ENCODE results near the gene LRRC25. TPM values are rescaled to one million over a fixed set of nuclear protein-coding genes. Genes with fewer than 3 reads are reported as not detected.
"Not testable (repeated sequence)": the region's sequence is repeated elsewhere in the genome, so short reads cannot be mapped to it uniquely, and the experiment has no call there.

Gene LRRC25
- total RNA-seq, 2 donors from 2014 or later: not detected

DNA sequence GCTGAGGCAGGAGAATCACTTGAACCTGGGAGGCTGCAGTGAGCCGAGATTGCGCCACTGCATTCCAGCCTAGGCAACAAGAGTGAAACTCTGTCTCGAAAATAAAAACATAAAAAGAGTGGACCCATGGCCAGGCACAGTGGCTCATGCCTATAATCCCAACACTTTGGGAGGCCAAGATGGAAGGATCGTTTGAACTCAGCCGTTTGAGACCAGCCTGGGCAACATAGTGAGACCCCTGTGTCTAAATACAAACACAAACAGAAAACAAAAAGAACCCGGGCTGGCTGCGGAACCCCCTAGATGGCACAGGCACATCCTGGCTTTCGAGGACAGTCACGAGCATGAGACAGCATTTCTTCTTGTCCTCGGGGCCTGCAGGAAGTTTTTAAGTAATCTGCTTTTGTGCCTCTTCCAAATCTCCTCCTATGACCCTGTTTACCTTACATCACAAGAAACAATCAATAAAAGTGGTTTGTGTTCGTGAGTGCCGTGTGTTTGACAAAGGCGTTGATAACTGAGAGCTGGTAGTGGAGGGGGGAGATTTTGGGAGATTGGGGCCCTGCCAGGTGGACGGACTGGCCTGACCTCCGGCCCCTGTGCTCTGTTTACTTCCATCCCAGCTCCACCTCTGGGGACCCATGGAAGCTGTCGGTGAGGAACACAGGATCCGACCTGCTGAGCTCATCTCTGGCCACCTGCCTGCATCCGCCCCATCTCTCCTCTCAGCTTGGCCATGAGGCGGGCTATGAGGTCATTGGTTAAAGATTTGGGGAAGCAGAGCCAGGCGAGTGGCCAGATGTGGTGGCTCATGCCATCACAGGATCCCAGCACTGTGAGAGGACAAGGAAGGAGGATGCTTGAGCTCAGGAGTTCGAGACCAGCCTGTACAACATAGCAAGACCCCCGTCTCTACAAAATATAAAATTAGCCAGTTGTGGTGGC lies 17.3 kb downstream of the LRRC25 start:
- H3K27ac Mint-ChIP-seq: no peak overlapping the region
- ATAC-seq (no peak), DNase-seq (ENCODE audit: low spot score in 2 of 2) (no peak)
- no peaks in the 10 kb centered on the region for H3K36me3 Mint-ChIP-seq
- no peaks in the 10 kb centered on the region for H3K9me3 Mint-ChIP-seq

DNA sequence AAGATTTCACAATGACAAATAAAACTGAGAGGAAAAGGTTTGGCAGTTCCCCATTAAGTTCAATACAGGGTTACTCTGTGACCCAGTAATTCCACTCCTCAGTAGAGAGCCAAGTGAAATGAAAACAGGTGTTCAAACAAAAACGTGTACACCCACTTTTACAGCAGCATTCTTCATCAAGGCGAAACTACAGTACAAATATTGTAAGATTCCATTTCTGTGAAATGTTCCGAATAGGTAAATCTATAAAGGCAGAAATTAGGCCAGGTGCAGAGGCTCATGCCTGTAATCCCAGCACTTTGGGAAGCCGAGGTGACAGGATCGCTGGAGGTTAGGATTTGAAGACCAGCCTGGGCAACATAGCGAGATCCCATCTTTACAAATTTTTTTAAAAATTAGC lies 20.4 kb downstream of the LRRC25 start:
- H3K27ac Mint-ChIP-seq: no peak overlapping the region
- no peaks in the 10 kb centered on the region for H3K9me3 Mint-ChIP-seq
- DNase-seq (ENCODE audit: low spot score in 2 of 2): no peak
- H3K36me3 Mint-ChIP-seq: no peaks in the 10 kb centered on the region
- ATAC-seq: no peak

- ATAC-seq: peak; percentile 63 to 98
Measured at GRCh38 chr19:18373892-18374629, 23.4 kb downstream of the LRRC25 start.

GRCh38 chr19:18373407-18373891 lies 24.0 kb downstream of the LRRC25 start:
- H3K27ac Mint-ChIP-seq: peak overlapping the region; percentile 74 to 91
- H3K36me3 Mint-ChIP-seq: no peaks in the 10 kb centered on the region
- H3K9me3 Mint-ChIP-seq: no peaks in the 10 kb centered on the region
- no peak for ATAC-seq
- DNase-seq (ENCODE audit: low spot score in 2 of 2): no peak

More at GRCh38 chr19:18373892-18374629, 23.4 kb downstream of the LRRC25 start:
- Mint-ChIP-seq H3K27ac (peak overlapping the region; percentile 41 to 91), H3K36me3 (no peaks in the 10 kb centered on the region), H3K9me3 (no peaks in the 10 kb centered on the region)
- DNase-seq (ENCODE audit: low spot score in 2 of 2): peak in 1 of 2 donors; percentile 92

- H3K9me3 Mint-ChIP-seq: no peaks in the 10 kb centered on the region
- no peak overlapping the region for H3K27ac Mint-ChIP-seq
- no peak for DNase-seq (ENCODE audit: low spot score in 2 of 2)
- H3K36me3 Mint-ChIP-seq: peaks cover 2 to 6% of the 10 kb centered on the region in 2 donors
- no peak for ATAC-seq
Measured at GRCh38 chr19:18368504-18369222, 28.8 kb downstream of the LRRC25 start.

DNA sequence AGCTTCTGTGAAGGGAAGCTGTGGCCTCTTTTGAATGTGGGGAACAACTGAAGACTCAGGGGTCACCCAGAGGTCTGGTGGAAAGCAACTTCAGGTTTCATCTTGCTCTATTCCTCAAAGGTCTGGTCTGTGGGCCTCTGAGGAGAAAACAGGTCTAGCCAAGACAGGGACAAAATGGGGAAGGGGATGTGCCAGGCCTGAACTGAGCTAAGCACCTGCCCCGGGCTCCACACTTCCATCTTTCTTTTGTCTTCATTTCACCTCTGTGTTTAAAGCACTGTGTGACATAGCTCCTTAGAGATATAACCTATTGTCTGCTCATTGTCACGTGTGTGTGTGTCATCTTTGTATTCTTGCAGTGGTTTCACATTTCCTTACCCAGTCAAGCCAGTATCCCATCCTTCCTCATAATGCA lies 31.4 kb downstream of the LRRC25 start:
- Mint-ChIP-seq H3K36me3 (peaks cover 6 to 12% of the 10 kb centered on the region in 2 donors), H3K9me3 (no peaks in the 10 kb centered on the region), H3K27ac (peak overlapping the region; percentile 22 to 41)
- ATAC-seq (peak in 1 of 2 donors; percentile 36), DNase-seq (ENCODE audit: low spot score in 2 of 2) (no peak)

GRCh38 chr19:18364826-18365528 lies 32.4 kb downstream of the LRRC25 start:
- Mint-ChIP-seq H3K9me3 (no peaks in the 10 kb centered on the region), H3K27ac (peak overlapping the region; percentile 29 to 65), H3K36me3 (peaks cover 6 to 12% of the 10 kb centered on the region in 2 donors)
- ATAC-seq (no peak), DNase-seq (ENCODE audit: low spot score in 2 of 2) (no peak)

DNA sequence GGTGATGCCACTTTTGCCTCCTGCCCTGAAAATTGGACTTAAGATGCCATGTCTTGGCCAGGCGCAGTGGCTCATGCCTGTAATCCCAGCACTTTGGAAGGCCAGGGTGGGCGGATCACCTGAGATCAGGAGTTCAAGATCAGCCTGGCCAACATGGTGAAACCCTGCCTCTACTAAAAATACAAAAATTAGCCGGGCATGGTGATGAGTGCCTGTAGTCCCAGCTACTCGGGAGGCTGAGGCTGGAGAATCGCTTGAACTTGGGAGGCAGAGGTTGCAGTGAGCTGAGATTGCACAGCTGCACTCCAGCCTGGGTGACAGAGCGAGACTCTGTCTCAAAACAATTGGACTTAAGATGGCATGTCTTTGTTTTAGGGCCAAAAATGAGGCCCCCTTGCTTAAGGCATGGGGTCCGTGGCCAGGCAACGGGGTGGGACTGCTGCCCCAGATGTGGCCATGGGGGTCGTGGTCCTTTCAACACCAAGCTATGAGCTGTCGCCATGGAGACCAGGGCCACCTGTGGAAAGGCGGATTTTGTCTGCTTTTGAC lies 33.1 kb downstream of the LRRC25 start:
- H3K27ac Mint-ChIP-seq: peak overlapping the region in 1 of 2 donors; percentile 65
- not testable (repeated sequence) for DNase-seq (ENCODE audit: low spot score in 2 of 2); H3K9me3 Mint-ChIP-seq; ATAC-seq
- peaks cover 6 to 12% of the 10 kb centered on the region in 2 donors for H3K36me3 Mint-ChIP-seq

- H3K27ac Mint-ChIP-seq: peak overlapping the region in 1 of 2 donors; percentile 65
- DNase-seq (ENCODE audit: low spot score in 2 of 2) (no peak), ATAC-seq (no peak)
- no peaks in the 10 kb centered on the region for H3K9me3 Mint-ChIP-seq
- H3K36me3 Mint-ChIP-seq: peaks cover 6 to 12% of the 10 kb centered on the region in 2 donors
Measured at GRCh38 chr19:18363787-18364186, 33.6 kb downstream of the LRRC25 start.

- DNase-seq (ENCODE audit: low spot score in 2 of 2) (no peak), ATAC-seq (no peak)
- peak overlapping the region in 1 of 2 donors; percentile 65 for H3K27ac Mint-ChIP-seq
- peaks cover 6 to 12% of the 10 kb centered on the region in 2 donors for H3K36me3 Mint-ChIP-seq
- no peaks in the 10 kb centered on the region for H3K9me3 Mint-ChIP-seq
Measured at GRCh38 chr19:18362934-18363542, 34.4 kb downstream of the LRRC25 start.

- Mint-ChIP-seq H3K9me3 (no peaks in the 10 kb centered on the region), H3K27ac (no peak overlapping the region), H3K36me3 (peaks cover 11 to 16% of the 10 kb centered on the region in 2 donors)
- DNase-seq (ENCODE audit: low spot score in 2 of 2) (no peak), ATAC-seq (no peak)
Measured at GRCh38 chr19:18361646-18362045, 35.8 kb downstream of the LRRC25 start.

- H3K9me3 Mint-ChIP-seq: no peaks in the 10 kb centered on the region
- H3K36me3 Mint-ChIP-seq: peaks cover 10% of the 10 kb centered on the region in 2 donors
- DNase-seq (ENCODE audit: low spot score in 2 of 2) (no peak), ATAC-seq (no peak)
- H3K27ac Mint-ChIP-seq: no peak overlapping the region
Measured at GRCh38 chr19:18357041-18357440, 40.4 kb downstream of the LRRC25 start.

DNA sequence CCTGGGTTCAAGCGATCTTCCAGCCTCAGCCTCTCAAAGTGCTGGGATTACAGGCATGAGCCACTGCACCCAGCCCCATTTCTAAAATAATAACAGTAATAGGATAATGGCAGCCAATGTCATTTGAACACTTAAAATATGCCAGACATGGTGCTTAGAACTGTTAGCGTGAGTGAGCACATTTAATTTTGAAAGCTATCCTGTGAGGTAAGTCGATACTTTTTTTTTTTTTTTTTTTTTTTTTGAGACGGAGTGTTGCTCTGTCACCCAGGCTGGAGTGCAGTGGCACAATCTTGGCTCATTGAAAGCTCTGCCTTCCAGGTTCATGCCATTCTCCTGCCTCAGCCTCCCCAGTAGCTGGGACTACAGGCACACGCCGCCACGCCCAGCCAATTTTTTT lies 42.7 kb downstream of the LRRC25 start:
- DNase-seq (ENCODE audit: low spot score in 2 of 2); ATAC-seq; H3K36me3 Mint-ChIP-seq; H3K9me3 Mint-ChIP-seq; H3K27ac Mint-ChIP-seq: not testable (repeated sequence)

- DNase-seq (ENCODE audit: low spot score in 2 of 2) (no peak), ATAC-seq (no peak)
- Mint-ChIP-seq H3K9me3 (no peaks in the 10 kb centered on the region), H3K36me3 (peaks cover 4 to 10% of the 10 kb centered on the region in 2 donors), H3K27ac (peak overlapping the region; percentile 58 to 63)
Measured at GRCh38 chr19:18353378-18354005, 43.9 kb downstream of the LRRC25 start.

DNA sequence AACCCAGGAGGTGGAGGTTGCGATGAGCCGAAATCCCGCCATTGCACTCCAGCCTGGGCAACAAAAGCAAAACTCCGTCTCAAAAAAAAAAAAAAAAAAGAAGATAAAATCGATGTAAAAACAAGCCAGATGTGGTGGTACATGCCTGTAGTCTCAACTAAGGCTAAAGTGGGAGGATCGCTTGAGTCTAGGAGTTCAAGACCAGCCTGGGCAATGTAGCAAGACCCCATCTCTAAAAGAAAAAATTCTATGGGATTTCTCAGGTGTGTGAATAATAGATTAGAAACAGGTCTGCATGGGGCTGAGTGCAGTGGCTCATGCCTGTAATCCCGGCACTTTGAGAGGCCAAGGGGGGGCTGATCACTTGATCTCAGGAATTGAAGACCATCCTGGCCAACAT lies 45.9 kb downstream of the LRRC25 start:
- H3K9me3 Mint-ChIP-seq: no peaks in the 10 kb centered on the region
- peaks cover 0 to 5% of the 10 kb centered on the region in 2 donors for H3K36me3 Mint-ChIP-seq

More for the DNA sequence above, 45.9 kb downstream of the LRRC25 start:
- no peak overlapping the region for H3K27ac Mint-ChIP-seq
- DNase-seq (ENCODE audit: low spot score in 2 of 2): no peak
- ATAC-seq: no peak

Data from activated naive CD4-positive, alpha-beta T cell treated with anti-CD3 and anti-CD28 coated beads, Interleukin-2, amount 50 U/mL, for 72 hours (primary cell).